Endothelial cell of umbilical vein (primary cell): ENCODE results near the gene PRKAR2B. TPM values are rescaled to one million over a fixed set of nuclear protein-coding genes. Genes with fewer than 3 reads are reported as not detected.

Experiments
- BruUV-seq: library from RNA; stranded (reverse); fragments of 400-500 nt; replicated peaks from 2 replicates; lab custom pipeline; 2021; lab: Mats Ljungman, UMichigan
- CTCF ChIA-PET: fragments of 300-600, 350-600 bp; sonication (Branson Sonifier 250); formaldehyde crosslinking; loops from one replicate; lab custom pipeline; 2021; ENCODE audit warnings: antibody characterized with exemption, inconsistent platforms; lab: Charles Lee
- POLR2A ChIA-PET: fragments of 300-600, 350-600 bp; sonication (Branson Sonifier 250); formaldehyde crosslinking; loops from one replicate; lab custom pipeline; 2021; ENCODE audit warnings: antibody characterized with exemption, inconsistent platforms; lab: Charles Lee
- DNase-seq: peaks from one replicate; pipeline ENCODE4 v3.0.0-alpha.2; 2011; ENCODE audit warnings: low read depth, low spot score
- FAIRE-seq: peaks from 2 replicates; lab custom pipeline; 2011; peaks lifted over from hg19 to GRCh38; lab: Jason Lieb, UNC
- H2AFZ ChIP-seq: 2 replicates; pipeline ENCODE4 v1.6.0; 2012; ENCODE audit warnings: low read depth, low read length, control low read depth, inconsistent platforms
- H3K27ac ChIP-seq: 2 replicates; pipeline ENCODE4 v1.5.1; 2011; ENCODE audit warnings: low read depth, mild to moderate bottlenecking, control low read depth, low read length, moderate library complexity; ENCODE audit not compliant: insufficient read depth
- H3K27me3 ChIP-seq, 2 experiments: 2 replicates each; pipeline versions ENCODE4 v1.6.0 to v1.6.1; 2011; ENCODE audit warnings: low read length in 2 of 2, mixed read lengths in 1 of 2; ENCODE audit not compliant: control insufficient read depth in 2 of 2, insufficient read depth in 2 of 2
- H3K36me3 ChIP-seq, 2 experiments: 2 replicates in 1 of 2; 3 replicates in 1 of 2; pipeline ENCODE4 v1.5.1; 2011; ENCODE audit warnings: low read length in 2 of 2, mild to moderate bottlenecking in 1 of 2, moderate library complexity in 1 of 2; ENCODE audit not compliant: control insufficient read depth in 2 of 2, insufficient read depth in 2 of 2; ENCODE audit errors: extremely low read depth in 1 of 2
- H3K4me1 ChIP-seq: 3 replicates; pipeline ENCODE4 v1.5.1; 2011; ENCODE audit warnings: mild to moderate bottlenecking, low read length; ENCODE audit not compliant: control insufficient read depth, insufficient read depth; ENCODE audit errors: extremely low read depth
- H3K4me2 ChIP-seq: 2 replicates; pipeline ENCODE4 v1.6.1; 2011; ENCODE audit warnings: low read length, control low read depth, mixed read lengths; ENCODE audit not compliant: insufficient read depth
- H3K4me3 ChIP-seq, 3 experiments: fragments of 200-600 bp in 1 of 3; sonication (generic), shearing (Covaris generic) in 1 of 3; replicated peaks in 1 of 3; 2 replicates each; pipeline ENCODE4 v1.5.1; 2011 to 2016; ENCODE audit warnings: control low read depth in 3 of 3, low read length in 3 of 3, mild to moderate bottlenecking in 2 of 3, inconsistent platforms in 1 of 3, low read depth in 1 of 3, moderate library complexity in 1 of 3; ENCODE audit not compliant: insufficient read depth in 1 of 3
- H3K79me2 ChIP-seq: 2 replicates; pipeline ENCODE4 v1.6.0; 2012; ENCODE audit warnings: low read length, inconsistent platforms; ENCODE audit not compliant: control insufficient read depth, insufficient read depth
- H3K9ac ChIP-seq: replicated peaks from 2 replicates; pipeline ENCODE3; 2011; ENCODE audit warnings: low read length, control low read depth; ENCODE audit not compliant: insufficient read depth; ENCODE audit errors: extremely low read depth
- H3K9me1 ChIP-seq: replicated peaks from 3 replicates; pipeline ENCODE4 v1.6.0; 2011; ENCODE audit warnings: mild to moderate bottlenecking, low read length; ENCODE audit not compliant: control insufficient read depth, insufficient read depth; ENCODE audit errors: extremely low read depth
- H3K9me3 ChIP-seq: replicated peaks from 2 replicates; pipeline ENCODE4 v1.5.1; 2012; ENCODE audit warnings: low read length, inconsistent platforms; ENCODE audit not compliant: control insufficient read depth, insufficient read depth
- H4K20me1 ChIP-seq: replicated peaks from 2 replicates; pipeline ENCODE3; 2011; ENCODE audit warnings: mild to moderate bottlenecking, low read length; ENCODE audit not compliant: control insufficient read depth, insufficient read depth; ENCODE audit errors: extremely low read depth
- EZH2 ChIP-seq: IDR thresholded peaks from 2 replicates; pipeline ENCODE4 v1.6.1; 2012; ENCODE audit warnings: borderline replicate concordance, low read depth, mild to moderate bottlenecking, moderate library complexity, low read length, inconsistent platforms; ENCODE audit not compliant: severe bottlenecking
- FOS ChIP-seq: IDR thresholded peaks from 2 replicates; pipeline ENCODE4 v1.6.1; 2011; ENCODE audit warnings: mild to moderate bottlenecking, low read length, moderate library complexity, borderline replicate concordance; ENCODE audit not compliant: insufficient read depth
- GATA2 ChIP-seq: IDR thresholded peaks from 2 replicates; pipeline ENCODE4 v1.7.0; 2011; ENCODE audit warnings: low read depth, mild to moderate bottlenecking, moderate library complexity, mixed read lengths, low read length; ENCODE audit not compliant: insufficient read length, insufficient read depth
- JUN ChIP-seq: IDR thresholded peaks from 2 replicates; pipeline ENCODE4 v1.6.1; 2011; ENCODE audit warnings: borderline replicate concordance, low read depth; ENCODE audit not compliant: insufficient read length, insufficient read depth
- MYC ChIP-seq: IDR thresholded peaks from one replicate; pipeline ENCODE4 v1.6.1; 2011; ENCODE audit warnings: mild to moderate bottlenecking, low read depth, low read length
- POLR2A ChIP-seq: IDR thresholded peaks from 2 replicates; pipeline ENCODE4 v1.6.1; 2012; ENCODE audit warnings: low read depth, mild to moderate bottlenecking, control low read depth, low read length
- POLR2AphosphoS5 ChIP-seq: IDR thresholded peaks from 2 replicates; pipeline ENCODE4 v1.6.1; 2012; ENCODE audit warnings: low read depth, mild to moderate bottlenecking, control low read depth, low read length, moderate library complexity; ENCODE audit not compliant: insufficient read depth
- dilution Hi-C: fragments of 300-500 bp; cut with MboI; formaldehyde crosslinking; loops from one replicate; pipeline ENCODE4 v1.15.0; 2019; ENCODE audit warnings: low sequenced_read_pairs; ENCODE audit not compliant: extremely low pct_ligation_motif_present
- intact Hi-C: fragments of 100-400 bp; cut with micrococcal nuclease; formaldehyde crosslinking; loops from one replicate; pipeline ENCODE4 v1.10.0; 2022
- polyA plus RNA-seq, 4 experiments: library from polyadenylated mRNA; depleted of rRNA in 3 of 4; stranded (reverse) in 3 of 4; unstranded in 1 of 4; fragments of >200 nt; gene quantifications; 2 replicates each; pipeline versions ENCODE4 v1.2.1 to v1.2.3, GENCODE V29; 2011 to 2012; ENCODE audit warnings: missing spikeins in 1 of 4
- total RNA-seq: library from RNA; stranded (reverse); gene quantifications from 2 replicates; pipeline ENCODE4 v1.2.3, GENCODE V29; 2021
- TF ChIP-seq, protein P1 (sequence below), 2 donors: IDR thresholded peaks; 1 replicate in 1 of 2; 2 replicates in 1 of 2; pipeline ENCODE4 v1.5.1; 2011; ENCODE audit warnings: low read length in 2 of 2, mild to moderate bottlenecking in 2 of 2, moderate library complexity in 2 of 2, control low read depth in 1 of 2, inconsistent platforms in 1 of 2, low read depth in 1 of 2; ENCODE audit not compliant: insufficient read depth in 1 of 2; ENCODE audit errors: extremely low read depth in 1 of 2
- TF ChIP-seq, protein P2 (sequence below): IDR thresholded peaks from 2 replicates; pipeline ENCODE4 v1.6.1; 2011; ENCODE audit not compliant: insufficient read depth, insufficient read length

PRKAR2B gene
- total and polyA plus RNA-seq, 2 donors (not counting 3 experiments of a cell fraction or from before 2014, with no cell fraction given), result 10.7 to 39.8 TPM

DNA sequence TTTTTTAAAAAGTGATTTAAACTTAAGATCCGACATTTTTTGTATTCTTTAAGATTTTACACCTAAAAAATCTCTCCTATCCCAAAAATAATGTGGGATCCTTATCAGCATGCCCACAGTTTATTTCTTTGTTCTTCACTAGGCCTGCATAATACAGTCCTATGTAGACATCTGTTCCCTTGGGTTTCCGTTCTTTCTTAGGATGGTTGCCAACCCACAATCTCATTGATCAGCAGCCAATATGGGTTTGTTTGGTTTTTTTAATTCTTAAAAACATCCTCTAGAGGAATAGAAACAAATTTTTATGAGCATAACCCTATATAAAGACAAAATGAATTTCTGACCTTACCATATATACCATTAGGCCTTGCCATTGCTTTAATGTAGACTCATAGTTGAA is 115.9 kb downstream of the PRKAR2B start:
- peaks cover 22% of the 10 kb centered on the region for H3K4me1 ChIP-seq
- no peaks in the 10 kb centered on the region for H3K9me1 ChIP-seq
- no peaks in the 10 kb centered on the region for H3K9me3 ChIP-seq
- dilution Hi-C loops, result no loop called here
- H3K4me3 ChIP-seq, result no peak overlapping the region
- intact Hi-C loops, result loop anchor here (10.0 kb wide), 1 partner anchor 626 kb away; no protein-coding TSS in a partner anchor
- ChIA-PET CTCF (interaction anchor here (2.2 to 3.0 kb wide), 2 partner anchors 10 to 212 kb away, joined by 7 to 13 read pairs; no protein-coding TSS in a partner anchor), POLR2A (no interaction called here)
- peak; percentile 56 for DNase-seq
- H4K20me1 ChIP-seq, result no peaks in the 10 kb centered on the region
- no peak overlapping the region for H2AFZ ChIP-seq
- no peak overlapping the region for H3K27ac ChIP-seq
- no peak overlapping the region for H3K4me2 ChIP-seq
- H3K27me3 ChIP-seq, result no peaks in the 10 kb centered on the region
- BruUV-seq, result no TSS peak
- TF ChIP-seq MYC (no peak), GATA2 (no peak), POLR2AphosphoS5 (no peak), POLR2A (no peak), FOS (no peak), EZH2 (no peak), JUN (no peak)
- TF ChIP-seq, protein P1, sequence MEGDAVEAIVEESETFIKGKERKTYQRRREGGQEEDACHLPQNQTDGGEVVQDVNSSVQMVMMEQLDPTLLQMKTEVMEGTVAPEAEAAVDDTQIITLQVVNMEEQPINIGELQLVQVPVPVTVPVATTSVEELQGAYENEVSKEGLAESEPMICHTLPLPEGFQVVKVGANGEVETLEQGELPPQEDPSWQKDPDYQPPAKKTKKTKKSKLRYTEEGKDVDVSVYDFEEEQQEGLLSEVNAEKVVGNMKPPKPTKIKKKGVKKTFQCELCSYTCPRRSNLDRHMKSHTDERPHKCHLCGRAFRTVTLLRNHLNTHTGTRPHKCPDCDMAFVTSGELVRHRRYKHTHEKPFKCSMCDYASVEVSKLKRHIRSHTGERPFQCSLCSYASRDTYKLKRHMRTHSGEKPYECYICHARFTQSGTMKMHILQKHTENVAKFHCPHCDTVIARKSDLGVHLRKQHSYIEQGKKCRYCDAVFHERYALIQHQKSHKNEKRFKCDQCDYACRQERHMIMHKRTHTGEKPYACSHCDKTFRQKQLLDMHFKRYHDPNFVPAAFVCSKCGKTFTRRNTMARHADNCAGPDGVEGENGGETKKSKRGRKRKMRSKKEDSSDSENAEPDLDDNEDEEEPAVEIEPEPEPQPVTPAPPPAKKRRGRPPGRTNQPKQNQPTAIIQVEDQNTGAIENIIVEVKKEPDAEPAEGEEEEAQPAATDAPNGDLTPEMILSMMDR (IDR thresholded peaks at IDR 0.05; ENCODE audit: extremely low read depth in 1 of 2, insufficient read depth in 1 of 2, low read depth in 1 of 2, low read length in 2 of 2), result no peak
- TF ChIP-seq, protein P2, sequence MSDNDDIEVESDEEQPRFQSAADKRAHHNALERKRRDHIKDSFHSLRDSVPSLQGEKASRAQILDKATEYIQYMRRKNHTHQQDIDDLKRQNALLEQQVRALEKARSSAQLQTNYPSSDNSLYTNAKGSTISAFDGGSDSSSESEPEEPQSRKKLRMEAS, result no peak
- H3K36me3 ChIP-seq, result peaks cover 0 to 2% of the 10 kb centered on the region in 2 experiments
- H3K79me2 ChIP-seq, result no peaks in the 10 kb centered on the region
- H3K9ac ChIP-seq, result no peak overlapping the region
- peak; percentile 4 for FAIRE-seq
